ENCODE data around the gene ARL6IP4.

The ARL6IP4 gene

GRCh38 chr12:123029550-123029949, 49.1 kb downstream of the ARL6IP4 start:
- TF ChIP-seq SPI1 (IDR thresholded peaks at IDR 0.05; ENCODE audit: borderline replicate concordance, low read depth) (no peak), POLR2AphosphoS5 (IDR thresholded peaks at IDR 0.05; ENCODE audit: low read depth) (no peak), GABPA (IDR thresholded peaks at IDR 0.05; ENCODE audit: low read depth) (no peak), CTCF (IDR thresholded peaks at IDR 0.05; ENCODE audit: insufficient read depth, low read length) (no peak), REST (IDR thresholded peaks at IDR 0.05; ENCODE audit: insufficient replicate concordance, low read depth) (no peak)

GRCh38 chr12:123030686-123031085, 50.2 kb downstream of the ARL6IP4 start:
- H3K27me3 ChIP-seq (ENCODE audit: insufficient read depth, poor library complexity, severe bottlenecking): no peaks in the 10 kb centered on the region
- DNase-seq (ENCODE audit: low read depth in 1 of 2, low spot score in 1 of 2): no peak
- H3K27ac ChIP-seq (replicated peaks): no peak overlapping the region
- no peak overlapping the region for H3K4me3 ChIP-seq (replicated peaks; ENCODE audit: insufficient read depth, low read length)
- TF ChIP-seq REST (IDR thresholded peaks at IDR 0.05; ENCODE audit: insufficient replicate concordance, low read depth) (no peak), GABPA (IDR thresholded peaks at IDR 0.05; ENCODE audit: low read depth) (no peak), CTCF (IDR thresholded peaks at IDR 0.05; ENCODE audit: insufficient read depth, low read length) (no peak), SPI1 (IDR thresholded peaks at IDR 0.05; ENCODE audit: borderline replicate concordance, low read depth) (no peak), POLR2AphosphoS5 (IDR thresholded peaks at IDR 0.05; ENCODE audit: low read depth) (no peak)

More at GRCh38 chr12:123029550-123029949, 49.1 kb downstream of the ARL6IP4 start:
- Histone ChIP-seq H3K27me3 (ENCODE audit: insufficient read depth, poor library complexity, severe bottlenecking) (no peaks in the 10 kb centered on the region), H3K4me3 (replicated peaks; ENCODE audit: insufficient read depth, low read length) (no peak overlapping the region), H3K27ac (replicated peaks) (no peak overlapping the region)
- no peak for DNase-seq (ENCODE audit: low read depth in 1 of 2, low spot score in 1 of 2)

GRCh38 chr12:123031171-123031845, 50.8 kb downstream of the ARL6IP4 start:
- no peak for DNase-seq (ENCODE audit: low read depth in 1 of 2, low spot score in 1 of 2)
- TF ChIP-seq CTCF (IDR thresholded peaks at IDR 0.05; ENCODE audit: insufficient read depth, low read length): no peak
- no peak for TF ChIP-seq POLR2AphosphoS5 (IDR thresholded peaks at IDR 0.05; ENCODE audit: low read depth)
- TF ChIP-seq GABPA (IDR thresholded peaks at IDR 0.05; ENCODE audit: low read depth): no peak
- no peak for TF ChIP-seq REST (IDR thresholded peaks at IDR 0.05; ENCODE audit: insufficient replicate concordance, low read depth)
- TF ChIP-seq SPI1 (IDR thresholded peaks at IDR 0.05; ENCODE audit: borderline replicate concordance, low read depth): no peak
- Histone ChIP-seq H3K27ac (replicated peaks) (no peak overlapping the region), H3K4me3 (replicated peaks; ENCODE audit: insufficient read depth, low read length) (no peak overlapping the region), H3K27me3 (ENCODE audit: insufficient read depth, poor library complexity, severe bottlenecking) (no peaks in the 10 kb centered on the region)
